Neural cell (in vitro differentiated cells): ENCODE data around the gene CYB561D1. TPM values are rescaled to one million over a fixed set of nuclear protein-coding genes. Genes with fewer than 3 reads are reported as not detected.

Source experiments
- H2AFZ ChIP-seq: fragments of 200-600, 300-800 bp; sonication (generic), shearing (Covaris generic); 2 replicates; pipeline ENCODE4 v1.6.0; 2014; ENCODE audit warnings: low read depth, mild to moderate bottlenecking, antibody characterized with exemption, low read length, moderate library complexity
- H3F3A ChIP-seq: fragments of 200-600 bp; shearing (Covaris generic); 2 replicates; pipeline ENCODE4 v1.6.1; 2016; ENCODE audit warnings: mild to moderate bottlenecking, moderate library complexity, mixed read lengths, antibody characterized with exemption, low read length; ENCODE audit not compliant: insufficient read depth, poor library complexity, severe bottlenecking
- H3K27ac ChIP-seq: fragments of 200-600, 300-800 bp; sonication (generic), shearing (Covaris generic); 2 replicates; pipeline ENCODE4 v1.5.1; 2014; ENCODE audit warnings: mild to moderate bottlenecking, low read length, moderate library complexity
- H3K27me3 ChIP-seq: fragments of 300-800, 200-600 bp; sonication (generic), shearing (Covaris generic); 2 replicates; pipeline ENCODE4 v1.6.0; 2014; ENCODE audit warnings: mild to moderate bottlenecking, low read depth, low read length, moderate library complexity; ENCODE audit not compliant: insufficient read depth
- H3K36me3 ChIP-seq: fragments of 300-800, 200-600 bp; sonication (generic), shearing (Covaris generic); 2 replicates; pipeline ENCODE4 v1.5.1; 2014; ENCODE audit warnings: mild to moderate bottlenecking, antibody characterized with exemption, low read length, moderate library complexity; ENCODE audit not compliant: insufficient read depth
- H3K4me2 ChIP-seq: fragments of 300-800, 200-600 bp; sonication (generic), shearing (Covaris generic); 2 replicates; pipeline ENCODE4 v1.6.0; 2014; ENCODE audit warnings: mild to moderate bottlenecking, low read length
- H3K4me3 ChIP-seq: fragments of 300-800, 200-600 bp; sonication (generic), shearing (Covaris generic); 2 replicates; pipeline ENCODE4 v1.5.1; 2014; ENCODE audit warnings: mild to moderate bottlenecking, low read length, moderate library complexity
- H3K79me2 ChIP-seq: fragments of 200-600 bp; shearing (Covaris generic); replicated peaks from 2 replicates; pipeline ENCODE4 v1.6.0; 2014; ENCODE audit warnings: mild to moderate bottlenecking, low read length, moderate library complexity; ENCODE audit not compliant: insufficient read depth
- H3K9ac ChIP-seq: fragments of 300-800, 200-600 bp; sonication (generic), shearing (Covaris generic); 2 replicates; pipeline ENCODE4 v1.6.1; 2016; ENCODE audit warnings: mild to moderate bottlenecking, low read length, mixed read lengths
- H3K9me2 ChIP-seq: fragments of 200-600 bp; shearing (Covaris generic); 2 replicates; pipeline ENCODE4 v1.6.1; 2016; ENCODE audit warnings: mild to moderate bottlenecking, low read length, mixed read lengths; ENCODE audit not compliant: insufficient read depth
- H3K9me3 ChIP-seq: fragments of 200-600, 300-800 bp; sonication (generic), shearing (Covaris generic); 2 replicates; pipeline ENCODE4 v1.6.1; 2016; ENCODE audit warnings: mild to moderate bottlenecking, mixed run types, low read length, moderate library complexity, mixed read lengths
- H4K20me1 ChIP-seq: fragments of 200-600 bp; shearing (Covaris generic); 2 replicates; pipeline ENCODE4 v1.6.1; 2016; ENCODE audit warnings: mild to moderate bottlenecking, mixed run types; ENCODE audit not compliant: insufficient read depth
- CTCF ChIP-seq: fragments of 450-650 bp; IDR thresholded peaks from 2 replicates; pipeline ENCODE4 v1.5.1; 2014; ENCODE audit warnings: antibody characterized with exemption, mild to moderate bottlenecking, moderate library complexity; ENCODE audit not compliant: poor library complexity, severe bottlenecking
- EP300 ChIP-seq: fragments of 450-650 bp; conservative IDR thresholded peaks from 2 replicates; pipeline ENCODE4 v1.6.1; 2014; ENCODE audit warnings: antibody characterized with exemption, mild to moderate bottlenecking, moderate library complexity; ENCODE audit not compliant: poor library complexity, severe bottlenecking
- EZH2 ChIP-seq: fragments of 200-600, 300-800 bp; shearing (Covaris generic), sonication (generic); IDR thresholded peaks from 2 replicates; pipeline ENCODE4 v1.6.1; 2014; ENCODE audit warnings: antibody characterized with exemption, low read length, borderline replicate concordance, mild to moderate bottlenecking; ENCODE audit not compliant: insufficient read depth, poor library complexity, severe bottlenecking
- MXI1 ChIP-seq: fragments of 450-650 bp; conservative IDR thresholded peaks from 2 replicates; pipeline ENCODE4 v1.6.1; 2014; ENCODE audit warnings: antibody characterized with exemption, mild to moderate bottlenecking; ENCODE audit not compliant: poor library complexity, severe bottlenecking
- POLR2AphosphoS5 ChIP-seq: IDR thresholded peaks from 2 replicates; pipeline ENCODE4 v1.6.1; 2012
- RAD21 ChIP-seq: fragments of 450-650 bp; conservative IDR thresholded peaks from 2 replicates; pipeline ENCODE4 v1.6.1; 2014; ENCODE audit warnings: antibody characterized with exemption, mild to moderate bottlenecking, moderate library complexity
- SMC3 ChIP-seq: fragments of 450-650 bp; conservative IDR thresholded peaks from 2 replicates; pipeline ENCODE4 v1.6.1; 2014; ENCODE audit warnings: antibody characterized with exemption, mild to moderate bottlenecking, moderate library complexity; ENCODE audit not compliant: poor library complexity
- TAF1 ChIP-seq: IDR thresholded peaks from 2 replicates; pipeline ENCODE4 v1.6.1; 2012; ENCODE audit warnings: low read depth
- polyA plus RNA-seq: library from polyadenylated mRNA; depleted of rRNA; stranded (reverse); fragments of >200 nt; gene quantifications from 2 replicates; pipeline ENCODE4 v1.2.3, GENCODE V29; 2014
- TF ChIP-seq, protein P1 (sequence below): IDR thresholded peaks from 2 replicates; pipeline ENCODE4 v1.6.1; 2012; ENCODE audit warnings: borderline replicate concordance

The CYB561D1 gene
- polyA plus RNA-seq, 1 donor from 2014 or later = 7.2 TPM

DNA sequence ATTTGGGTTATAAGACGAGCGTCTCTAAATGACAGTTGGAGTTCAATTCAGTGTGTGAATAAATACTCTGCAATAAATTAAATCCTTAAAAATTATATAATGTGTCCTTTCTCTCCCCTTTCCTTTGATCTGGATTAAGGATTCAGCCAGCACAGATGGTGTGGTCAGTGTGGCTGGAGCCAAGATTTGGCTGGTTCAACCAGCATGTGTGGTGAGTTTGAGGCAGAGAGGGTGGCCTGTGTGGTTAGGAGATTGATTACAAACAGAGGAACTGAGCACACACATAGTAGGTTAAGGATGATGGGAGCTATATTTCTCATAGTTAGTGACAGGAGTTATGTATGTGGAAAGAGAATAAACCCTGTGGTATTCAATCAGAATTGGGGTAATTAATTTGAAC lies 29.8 kb downstream of the CYB561D1 start:
- Histone ChIP-seq H3K9me2 (no peaks in the 10 kb centered on the region), H2AFZ (no peak overlapping the region), H3K9ac (no peak overlapping the region), H3K36me3 (no peaks in the 10 kb centered on the region), H3K4me2 (no peak overlapping the region), H3K27ac (no peak overlapping the region), H3K4me3 (no peak overlapping the region), H3F3A (no peaks in the 10 kb centered on the region), H3K27me3 (no peaks in the 10 kb centered on the region), H3K9me3 (no peaks in the 10 kb centered on the region), H4K20me1 (no peaks in the 10 kb centered on the region), H3K79me2 (no peaks in the 10 kb centered on the region)
- TF ChIP-seq, protein P1, sequence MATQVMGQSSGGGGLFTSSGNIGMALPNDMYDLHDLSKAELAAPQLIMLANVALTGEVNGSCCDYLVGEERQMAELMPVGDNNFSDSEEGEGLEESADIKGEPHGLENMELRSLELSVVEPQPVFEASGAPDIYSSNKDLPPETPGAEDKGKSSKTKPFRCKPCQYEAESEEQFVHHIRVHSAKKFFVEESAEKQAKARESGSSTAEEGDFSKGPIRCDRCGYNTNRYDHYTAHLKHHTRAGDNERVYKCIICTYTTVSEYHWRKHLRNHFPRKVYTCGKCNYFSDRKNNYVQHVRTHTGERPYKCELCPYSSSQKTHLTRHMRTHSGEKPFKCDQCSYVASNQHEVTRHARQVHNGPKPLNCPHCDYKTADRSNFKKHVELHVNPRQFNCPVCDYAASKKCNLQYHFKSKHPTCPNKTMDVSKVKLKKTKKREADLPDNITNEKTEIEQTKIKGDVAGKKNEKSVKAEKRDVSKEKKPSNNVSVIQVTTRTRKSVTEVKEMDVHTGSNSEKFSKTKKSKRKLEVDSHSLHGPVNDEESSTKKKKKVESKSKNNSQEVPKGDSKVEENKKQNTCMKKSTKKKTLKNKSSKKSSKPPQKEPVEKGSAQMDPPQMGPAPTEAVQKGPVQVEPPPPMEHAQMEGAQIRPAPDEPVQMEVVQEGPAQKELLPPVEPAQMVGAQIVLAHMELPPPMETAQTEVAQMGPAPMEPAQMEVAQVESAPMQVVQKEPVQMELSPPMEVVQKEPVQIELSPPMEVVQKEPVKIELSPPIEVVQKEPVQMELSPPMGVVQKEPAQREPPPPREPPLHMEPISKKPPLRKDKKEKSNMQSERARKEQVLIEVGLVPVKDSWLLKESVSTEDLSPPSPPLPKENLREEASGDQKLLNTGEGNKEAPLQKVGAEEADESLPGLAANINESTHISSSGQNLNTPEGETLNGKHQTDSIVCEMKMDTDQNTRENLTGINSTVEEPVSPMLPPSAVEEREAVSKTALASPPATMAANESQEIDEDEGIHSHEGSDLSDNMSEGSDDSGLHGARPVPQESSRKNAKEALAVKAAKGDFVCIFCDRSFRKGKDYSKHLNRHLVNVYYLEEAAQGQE = no peak
- TF ChIP-seq EP300 (no peak), MXI1 (no peak), RAD21 (no peak), EZH2 (no peak), TAF1 (no peak), CTCF (no peak), POLR2AphosphoS5 (no peak), SMC3 (no peak)

GRCh38 chr1:109527098-109527811 lies 33.4 kb downstream of the CYB561D1 start:
- no peaks in the 10 kb centered on the region for H3F3A ChIP-seq
- H3K27ac ChIP-seq = no peak overlapping the region
- no peaks in the 10 kb centered on the region for H3K79me2 ChIP-seq
- H2AFZ ChIP-seq = no peak overlapping the region
- H4K20me1 ChIP-seq = no peaks in the 10 kb centered on the region
- H3K9me3 ChIP-seq = no peaks in the 10 kb centered on the region
- H3K4me3 ChIP-seq = no peak overlapping the region
- H3K27me3 ChIP-seq = no peaks in the 10 kb centered on the region
- no peaks in the 10 kb centered on the region for H3K9me2 ChIP-seq
- no peak for TF ChIP-seq POLR2AphosphoS5
- TF ChIP-seq RAD21 = no peak
- TF ChIP-seq EZH2 = no peak
- TF ChIP-seq EP300 = no peak
- no peak for TF ChIP-seq MXI1
- TF ChIP-seq CTCF = no peak
- TF ChIP-seq, protein P1 = no peak
- no peak for TF ChIP-seq SMC3
- no peak for TF ChIP-seq TAF1
- H3K36me3 ChIP-seq = no peaks in the 10 kb centered on the region
- no peak overlapping the region for H3K4me2 ChIP-seq
- no peak overlapping the region for H3K9ac ChIP-seq
